Stimulated activated CD4-positive, alpha-beta T cell treated with anti-CD3 and anti-CD28 coated beads, Interleukin-15, amount 100 ng/mL, for 24 hours (primary cell): Measurements from ENCODE around the gene CUEDC1.

Source experiments
- DNase-seq: peaks from one replicate; pipeline ENCODE4 v3.0.0-alpha.2; 2020

Gene CUEDC1

GRCh38 chr17:57955183-57955931, at the start of gene CUEDC1:
TSS of gene CUEDC1 (minus strand) at chr17:57955412. CDS start at chr17:57885564, 69,848 bp downstream.
- DNase-seq: peak; percentile 82

GRCh38 chr17:58004060-58004459, 48.8 kb upstream of the CUEDC1 start:
- no peak for DNase-seq

DNA sequence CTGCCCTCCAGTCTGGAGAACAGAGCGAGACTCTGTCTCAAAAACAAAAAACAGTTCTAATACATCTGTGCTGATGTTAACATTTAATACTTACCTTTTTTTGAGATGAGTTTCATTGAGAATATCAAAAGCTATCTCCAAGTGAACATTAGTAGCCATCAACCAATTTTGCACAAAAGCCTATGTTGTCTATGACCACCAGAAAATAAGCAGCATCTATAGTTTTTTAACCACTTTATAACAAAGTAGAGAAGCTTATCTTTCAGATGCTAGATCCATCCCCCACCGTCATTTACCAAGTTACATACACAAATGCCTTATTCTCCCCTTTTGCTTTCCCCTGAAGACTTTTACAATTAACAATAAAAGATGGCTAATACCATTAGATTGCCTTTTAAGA, 47.8 kb upstream of the CUEDC1 start:
- no peak for DNase-seq

DNA sequence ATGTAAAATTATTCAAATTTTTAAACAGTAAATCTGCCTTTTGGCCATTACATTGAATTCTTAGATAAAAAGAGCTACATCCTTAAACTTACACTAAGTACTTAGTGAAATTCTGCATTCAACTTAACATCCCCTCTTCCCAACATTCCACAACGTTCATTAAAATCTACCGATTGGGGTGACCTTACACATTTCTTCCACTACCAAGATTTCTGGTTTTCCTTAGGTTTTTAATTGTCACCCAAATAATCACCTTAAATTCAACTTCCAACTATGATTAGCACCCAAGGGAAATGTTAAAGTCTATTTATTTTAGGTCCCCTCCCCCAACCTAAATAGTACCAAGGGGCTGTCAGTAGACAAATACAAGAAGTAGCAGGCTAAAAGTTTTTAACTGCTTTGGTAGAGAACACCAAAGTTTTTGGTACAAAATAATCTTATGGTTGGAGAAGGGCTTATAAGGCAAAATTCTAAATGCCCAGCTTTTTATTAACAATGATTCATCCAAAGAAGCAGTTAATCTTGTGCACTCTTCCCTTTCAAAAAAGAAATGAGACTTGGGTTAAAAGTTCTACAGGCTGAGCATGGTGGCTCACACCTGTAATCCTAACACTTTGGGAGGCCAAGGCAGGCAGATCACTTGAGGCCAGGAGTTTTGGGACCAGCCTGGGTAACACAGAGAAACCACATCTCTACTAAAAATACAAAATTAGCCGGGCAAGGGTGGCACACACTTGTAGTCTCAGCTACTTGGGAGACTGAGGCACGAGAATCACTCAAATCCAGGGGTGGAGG, 47.1 kb upstream of the CUEDC1 start:
- DNase-seq: no peak

DNA sequence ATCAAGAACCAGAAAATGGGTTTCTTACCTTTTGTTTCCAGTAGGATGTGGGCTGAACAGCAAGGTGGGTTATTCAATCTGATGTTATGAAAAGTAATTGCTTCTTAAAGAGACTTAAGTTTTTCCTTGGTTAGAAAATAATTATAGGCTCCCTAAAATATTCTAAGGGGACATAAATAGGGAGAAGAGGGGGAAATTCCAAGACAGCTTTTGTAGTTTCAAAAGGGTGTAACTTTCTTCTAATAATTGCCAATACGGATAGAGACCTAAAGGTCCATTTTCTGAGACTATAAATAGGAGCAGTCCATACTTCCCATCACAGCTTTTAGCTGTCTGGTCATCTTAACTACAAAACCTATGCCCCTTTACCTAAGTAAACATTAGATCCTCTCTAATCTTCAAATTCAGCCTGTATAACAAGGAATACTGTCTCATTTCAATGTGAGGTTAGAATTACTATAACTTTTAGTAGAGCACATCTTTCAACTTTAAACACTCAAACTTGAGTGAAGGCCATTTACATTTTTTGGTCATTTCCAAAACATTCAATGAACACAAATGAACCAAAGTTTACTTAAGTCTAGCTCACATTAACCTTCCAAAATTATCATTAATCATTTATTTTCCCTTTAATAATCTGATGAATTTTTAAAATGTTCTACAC, 46.4 kb upstream of the CUEDC1 start:
- no peak for DNase-seq

- no peak for DNase-seq
Observed at GRCh38 chr17:57999496-58000017, 44.3 kb upstream of the CUEDC1 start.

- DNase-seq: no peak
Observed at GRCh38 chr17:57999010-57999495, 43.8 kb upstream of the CUEDC1 start.

- DNase-seq: no peak
Observed at GRCh38 chr17:57997085-57997809, 42.0 kb upstream of the CUEDC1 start.

DNA sequence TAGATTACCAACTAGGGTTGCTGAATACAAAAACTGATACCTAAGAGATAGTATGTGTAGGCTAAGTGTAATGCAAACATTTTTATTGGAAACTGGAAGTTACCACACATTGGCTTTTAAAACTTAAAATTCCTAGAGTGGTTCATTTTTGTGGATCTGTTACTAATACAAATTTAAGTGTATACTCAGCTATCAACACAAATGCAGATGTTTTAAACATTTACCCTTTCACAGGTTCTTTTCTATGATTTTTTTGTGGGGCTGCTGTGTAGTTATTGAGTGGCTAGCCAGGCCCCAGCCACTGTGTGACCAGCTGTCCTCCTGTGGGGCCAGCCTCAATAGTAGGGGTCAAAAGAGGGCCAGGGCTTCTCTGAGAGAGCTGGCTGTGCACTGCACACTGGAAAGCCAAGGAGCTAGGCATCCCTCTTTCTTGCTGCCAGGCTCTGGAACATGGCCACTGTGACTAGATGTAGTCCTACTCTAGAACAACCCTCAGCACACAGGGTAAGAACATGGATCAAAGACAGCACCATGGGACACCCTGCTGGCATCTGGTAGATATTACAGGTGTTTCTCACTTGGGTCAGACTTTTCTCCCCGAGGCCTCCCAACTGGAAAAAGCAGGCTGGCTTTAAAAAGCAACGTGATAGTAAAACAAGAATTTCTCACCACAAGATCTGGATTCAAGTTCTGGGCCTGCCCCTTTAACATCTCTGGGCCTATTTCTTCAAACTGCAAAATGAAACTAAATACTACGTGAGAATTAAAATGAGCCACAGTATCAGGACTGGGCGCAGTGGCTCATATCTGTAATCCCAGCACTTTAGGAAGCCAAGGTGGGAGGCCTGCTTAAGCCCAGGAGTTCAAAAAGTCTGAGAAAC, 40.1 kb upstream of the CUEDC1 start:
- DNase-seq: peak; percentile 71

DNA sequence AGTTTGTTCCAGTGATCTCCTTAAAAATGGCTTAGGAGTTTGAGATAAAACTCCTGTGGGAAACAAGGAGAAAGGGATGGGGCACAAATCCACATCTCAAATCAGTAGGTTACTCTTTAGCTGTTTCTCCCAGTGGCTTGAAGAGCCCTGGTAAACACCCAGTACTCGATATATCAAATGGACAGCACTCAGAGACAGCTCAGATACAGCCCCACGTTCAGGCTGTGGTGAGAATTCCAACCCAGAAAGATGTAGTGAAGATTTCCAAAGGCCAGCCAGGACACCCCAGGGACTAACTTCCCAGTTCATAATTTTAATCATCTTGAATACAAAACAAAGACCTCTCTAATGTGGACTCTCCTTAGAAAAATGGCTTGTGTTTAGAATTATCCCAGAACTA, 39.2 kb upstream of the CUEDC1 start:
- DNase-seq: no peak

GRCh38 chr17:57993471-57994365, 38.5 kb upstream of the CUEDC1 start:
- DNase-seq: no peak

- DNase-seq: no peak
Observed at GRCh38 chr17:57991537-57991936, 36.3 kb upstream of the CUEDC1 start.

DNA sequence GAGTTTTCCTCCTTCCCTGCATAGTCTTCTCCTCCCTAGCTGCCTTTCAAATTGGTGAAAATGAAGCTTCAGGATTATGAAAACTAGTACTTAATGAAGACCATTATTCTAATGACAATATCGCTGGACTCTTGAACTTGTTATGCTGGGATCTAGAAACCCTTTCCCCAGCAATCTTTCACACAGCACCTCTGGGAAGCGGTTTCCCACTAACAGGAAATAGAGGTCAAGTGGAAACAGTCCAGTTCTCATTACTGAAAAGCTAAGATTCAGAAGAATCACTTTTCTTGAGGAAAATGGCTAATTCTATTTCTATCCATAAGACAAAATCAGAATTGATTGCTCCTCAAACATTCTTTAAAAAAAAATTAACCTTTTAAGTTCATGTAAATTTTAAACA, 34.8 kb upstream of the CUEDC1 start:
- no peak for DNase-seq

GRCh38 chr17:57988301-57989250, 33.4 kb upstream of the CUEDC1 start:
- DNase-seq: peak; percentile 73

- DNase-seq: peak; percentile 86
Observed at GRCh38 chr17:57987581-57988300, 32.5 kb upstream of the CUEDC1 start, which contains the start of gene VEZF1. TSS of gene VEZF1 (minus strand) at chr17:57988254. CDS start at chr17:57988111, 143 bp downstream.

GRCh38 chr17:57986841-57987580, 31.8 kb upstream of the CUEDC1 start:
- peak; percentile 56 for DNase-seq

DNA sequence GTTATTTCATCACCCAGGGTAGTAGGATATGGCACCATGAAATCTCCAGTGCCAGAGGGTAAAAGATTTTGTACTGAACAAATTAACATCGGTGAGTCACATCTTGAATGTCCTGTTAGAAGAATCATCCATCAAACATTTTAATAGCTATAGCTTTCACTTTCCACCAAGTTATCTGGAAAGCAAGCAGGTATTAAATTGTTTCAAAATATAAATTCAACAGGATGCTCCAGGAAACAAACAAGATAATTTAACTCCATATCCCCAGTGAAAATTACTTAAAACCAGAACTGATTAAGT, 30.4 kb upstream of the CUEDC1 start:
- no peak for DNase-seq
